Activated naive CD8-positive, alpha-beta T cell treated with anti-CD3 and anti-CD28 coated beads for 36 hours (primary cell): ENCODE measurements around the gene CH25H. TPM values are rescaled to one million over a fixed set of nuclear protein-coding genes. Genes with fewer than 3 reads are reported as not detected.

Source experiments
- DNase-seq: peaks from one replicate; pipeline ENCODE4 v3.0.0; 2021
- H3K27ac Mint-ChIP-seq: one replicate; pipeline ENCODE4 v1.8.0; 2022; ENCODE audit warnings: mild to moderate bottlenecking, moderate library complexity, mixed read lengths
- H3K27me3 Mint-ChIP-seq: one replicate; pipeline ENCODE4 v1.8.0; 2022; ENCODE audit warnings: mild to moderate bottlenecking, mixed read lengths
- H3K36me3 Mint-ChIP-seq: one replicate; pipeline ENCODE4 v1.8.0; 2021; ENCODE audit warnings: mild to moderate bottlenecking, mixed read lengths
- H3K4me1 Mint-ChIP-seq: one replicate; pipeline ENCODE4 v1.8.0; 2021; ENCODE audit warnings: mixed read lengths
- H3K4me3 Mint-ChIP-seq: one replicate; pipeline ENCODE4 v1.8.0; 2022; ENCODE audit warnings: mild to moderate bottlenecking, moderate library complexity, mixed read lengths
- H3K9me3 Mint-ChIP-seq: one replicate; pipeline ENCODE4 v1.8.0; 2022; ENCODE audit warnings: mixed read lengths
- total RNA-seq, 2 experiments: library from RNA; stranded (reverse); gene quantifications; one replicate each; pipeline ENCODE4 v1.2.3, GENCODE V29; 2021

CH25H gene
- total RNA-seq, 2 experiments from 2014 or later, result 0.16 to 0.21 TPM

DNA sequence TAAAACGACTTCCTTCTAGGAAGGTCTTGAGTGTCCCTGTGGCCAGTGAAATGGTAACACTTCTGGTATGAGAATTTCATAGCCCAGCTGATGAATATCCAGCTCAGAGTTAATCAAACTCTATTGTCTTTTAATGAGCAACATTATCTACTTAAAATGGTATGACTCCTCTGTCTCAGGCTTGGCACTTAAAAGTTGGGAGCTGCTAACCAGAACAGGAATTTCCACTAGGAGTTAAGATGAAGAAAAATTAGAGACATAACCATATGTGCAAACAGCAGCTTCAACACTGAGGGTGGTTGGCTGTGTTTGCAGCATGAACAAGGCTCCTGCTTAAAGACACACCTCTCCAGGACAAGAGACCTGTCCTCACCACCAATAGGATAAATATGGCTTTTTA lies 46.8 kb downstream of the CH25H start:
- H3K4me3 Mint-ChIP-seq, result no peak overlapping the region
- peaks cover 32% of the 10 kb centered on the region for H3K4me1 Mint-ChIP-seq
- no peak overlapping the region for H3K27ac Mint-ChIP-seq

DNA sequence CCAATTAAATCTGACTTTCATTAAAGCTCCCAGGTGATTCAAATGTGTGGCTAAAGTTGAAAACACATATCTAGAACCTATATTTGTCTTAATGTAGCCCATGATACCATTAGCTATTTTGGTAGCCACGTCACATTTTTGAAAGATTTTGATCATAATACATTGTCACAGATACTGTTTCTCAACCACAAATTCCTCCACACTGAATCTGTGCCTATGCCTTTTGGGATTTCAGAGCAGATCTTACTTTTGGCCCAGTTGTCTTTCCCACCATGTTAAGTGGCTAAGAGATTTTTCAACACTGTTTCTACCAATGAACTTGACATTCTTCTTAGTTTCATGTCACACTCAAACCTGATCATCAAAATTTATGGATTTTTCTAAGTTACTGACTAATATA lies 47.4 kb downstream of the CH25H start:
- no peaks in the 10 kb centered on the region for H3K9me3 Mint-ChIP-seq

More for the DNA sequence above, 46.8 kb downstream of the CH25H start:
- Mint-ChIP-seq H3K36me3 (peaks cover under 1% of the 10 kb centered on the region), H3K27me3 (peaks cover 29% of the 10 kb centered on the region), H3K9me3 (no peaks in the 10 kb centered on the region)
- DNase-seq, result no peak

DNA sequence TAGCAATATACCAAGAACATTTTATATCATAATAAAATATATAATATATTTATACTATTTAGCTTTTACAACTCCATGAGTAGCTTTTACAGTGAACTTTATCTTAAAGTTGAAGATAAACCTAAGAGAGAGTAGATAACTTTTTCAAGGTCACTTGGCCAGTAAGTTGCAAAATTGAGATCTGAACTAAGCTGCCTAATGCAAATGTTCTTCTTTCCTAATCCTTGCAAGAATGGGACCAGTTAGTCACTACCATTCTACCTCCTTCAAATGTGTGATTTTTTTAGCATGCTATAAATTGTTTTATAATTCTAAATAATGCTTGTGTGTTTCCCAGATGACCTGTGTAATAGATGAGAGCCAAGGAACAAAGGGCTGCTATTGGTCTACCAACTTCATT lies 47.8 kb downstream of the CH25H start:
- no peak overlapping the region for H3K27ac Mint-ChIP-seq
- H3K4me3 Mint-ChIP-seq, result no peak overlapping the region
- H3K36me3 Mint-ChIP-seq, result peaks cover 2% of the 10 kb centered on the region

More for the DNA sequence above, 47.4 kb downstream of the CH25H start:
- DNase-seq, result no peak
- H3K4me3 Mint-ChIP-seq, result no peak overlapping the region
- no peak overlapping the region for H3K27ac Mint-ChIP-seq
- peaks cover 33% of the 10 kb centered on the region for H3K27me3 Mint-ChIP-seq
- peaks cover 2% of the 10 kb centered on the region for H3K36me3 Mint-ChIP-seq
- H3K4me1 Mint-ChIP-seq, result peaks cover 31% of the 10 kb centered on the region

DNA sequence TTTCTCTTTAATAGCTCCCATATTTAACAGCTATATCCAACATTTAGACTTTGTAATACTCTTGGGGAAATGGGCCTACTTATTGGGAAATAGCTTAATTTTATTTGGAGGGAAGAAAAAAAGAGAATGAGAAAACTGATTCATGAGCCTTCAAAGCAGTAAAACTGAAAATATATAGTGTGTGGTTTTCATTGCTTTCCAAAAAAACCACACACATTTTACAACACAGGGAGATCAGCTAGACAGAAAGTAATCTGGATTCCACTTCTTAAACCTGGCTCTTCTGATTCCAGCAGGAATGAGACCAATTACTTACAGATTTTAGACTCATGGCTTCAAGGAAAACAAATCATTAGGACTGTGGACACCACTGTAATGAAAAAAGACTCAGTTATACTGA lies 48.7 kb downstream of the CH25H start:
- peaks cover 2% of the 10 kb centered on the region for H3K36me3 Mint-ChIP-seq
- no peak for DNase-seq
- H3K9me3 Mint-ChIP-seq, result no peaks in the 10 kb centered on the region
- H3K27ac Mint-ChIP-seq, result no peak overlapping the region
- H3K4me3 Mint-ChIP-seq, result no peak overlapping the region
- peaks cover 18% of the 10 kb centered on the region for H3K4me1 Mint-ChIP-seq
- H3K27me3 Mint-ChIP-seq, result peaks cover 42% of the 10 kb centered on the region

More for the DNA sequence above, 47.8 kb downstream of the CH25H start:
- Mint-ChIP-seq H3K9me3 (no peaks in the 10 kb centered on the region), H3K27me3 (peaks cover 34% of the 10 kb centered on the region), H3K4me1 (peaks cover 27% of the 10 kb centered on the region)
- DNase-seq, result no peak

DNA sequence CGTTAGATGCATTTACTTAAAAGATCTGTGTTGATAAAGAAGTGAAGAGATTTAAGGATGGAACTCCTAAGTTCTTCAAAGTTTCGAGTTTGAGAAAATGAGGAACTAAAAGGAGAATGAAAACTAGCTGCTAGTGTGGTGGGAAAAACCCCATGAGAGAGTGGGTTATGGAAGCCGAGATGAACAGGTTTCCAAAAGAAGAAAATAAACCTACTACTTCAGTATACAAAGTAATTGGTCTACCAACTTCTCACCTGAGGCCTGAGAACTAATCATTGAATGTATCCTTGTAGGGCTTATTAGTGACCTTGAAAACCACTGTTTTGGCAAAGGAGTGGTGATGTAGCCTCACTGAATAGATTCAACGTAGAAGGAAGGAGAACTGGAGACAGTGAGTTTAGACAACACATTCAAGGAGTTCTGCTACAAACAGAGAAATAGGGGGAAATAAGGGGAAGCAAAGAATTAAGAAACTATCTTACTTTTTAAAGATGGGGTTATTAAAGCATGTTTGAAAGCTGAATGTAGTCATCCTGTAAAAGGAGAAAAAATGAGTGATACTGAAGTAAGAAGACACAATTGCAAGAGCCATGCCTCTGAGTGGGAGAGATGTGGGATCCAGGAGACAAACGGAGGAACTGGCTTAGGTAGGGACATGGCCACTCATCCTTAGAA lies 50.8 kb downstream of the CH25H start:
- no peaks in the 10 kb centered on the region for H3K9me3 Mint-ChIP-seq
- peaks cover 2% of the 10 kb centered on the region for H3K36me3 Mint-ChIP-seq
- H3K4me1 Mint-ChIP-seq, result peaks cover 12% of the 10 kb centered on the region
- no peak for DNase-seq
- peaks cover 42% of the 10 kb centered on the region for H3K27me3 Mint-ChIP-seq
- H3K4me3 Mint-ChIP-seq, result no peak overlapping the region
- H3K27ac Mint-ChIP-seq, result no peak overlapping the region

Other genes with a start within 250 kb of the CH25H start
- gene FAS, start 216.5 kb downstream of the CH25H start, total RNA-seq, result 10 to 100 TPM; 31.1 to 33.4 TPM
- 10 to 100 TPM; 20.7 to 22.5 TPM for gene LIPA, start 44.5 kb upstream of the CH25H start, total RNA-seq
- gene IFIT2, start 94.7 kb upstream of the CH25H start, total RNA-seq, result 10 to 100 TPM; 37.0 to 37.3 TPM
- gene IFIT3, start 120.7 kb upstream of the CH25H start, total RNA-seq, result 10 to 100 TPM; 28.6 to 28.7 TPM
- gene IFIT1B, start 170.7 kb upstream of the CH25H start, total RNA-seq, result not detected
- 1 to 10 TPM; 7.2 to 9.1 TPM for gene IFIT1, start 185.3 kb upstream of the CH25H start, total RNA-seq
- gene IFIT5, start 207.3 kb upstream of the CH25H start, total RNA-seq, result 10 to 100 TPM; 15.0 to 16.5 TPM